Measurements from ENCODE around the gene DIP2C.
"Not testable (repeated sequence)": the region's sequence is repeated elsewhere in the genome, so short reads cannot be mapped to it uniquely, and the experiment has no call there.

Gene DIP2C

DNA sequence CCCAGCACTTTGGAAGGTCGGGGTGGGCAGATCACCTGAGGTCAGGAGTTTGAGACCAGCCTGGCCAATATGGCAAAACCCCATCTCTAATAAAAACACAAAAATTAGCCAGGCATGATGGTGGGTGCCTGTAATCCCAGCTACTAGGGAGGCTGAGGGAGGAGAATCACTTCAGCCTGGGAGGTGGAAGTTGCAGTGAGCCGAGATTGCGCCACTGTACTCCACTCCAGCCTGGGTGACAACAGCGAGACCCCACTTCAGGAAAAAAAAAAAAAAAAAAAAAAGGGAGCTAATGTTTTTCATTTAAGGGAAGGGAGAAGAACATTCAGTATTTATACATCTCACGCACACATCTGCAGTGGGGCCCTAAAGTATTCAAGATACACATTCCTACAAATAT, 176.8 kb downstream of the DIP2C start:
- H3K27me3 ChIP-seq (ENCODE audit: control insufficient read depth in 1 of 2, insufficient read depth in 2 of 2, low read length in 2 of 2); H3K27ac ChIP-seq (ENCODE audit: low read length); H3K36me3 ChIP-seq (ENCODE audit: control insufficient read depth in 2 of 2, insufficient read depth in 2 of 2, low read length in 2 of 2); H3K9me3 ChIP-seq (ENCODE audit: control insufficient read depth in 2 of 2, low read length in 2 of 2); H3K9ac ChIP-seq (ENCODE audit: low read length in 2 of 2); H3K4me3 ChIP-seq (ENCODE audit: low read length in 2 of 2): not testable (repeated sequence)
- peaks cover 48% of the 10 kb centered on the region for H3K4me1 ChIP-seq (ENCODE audit: control insufficient read depth, insufficient read depth, low read length)

DNA sequence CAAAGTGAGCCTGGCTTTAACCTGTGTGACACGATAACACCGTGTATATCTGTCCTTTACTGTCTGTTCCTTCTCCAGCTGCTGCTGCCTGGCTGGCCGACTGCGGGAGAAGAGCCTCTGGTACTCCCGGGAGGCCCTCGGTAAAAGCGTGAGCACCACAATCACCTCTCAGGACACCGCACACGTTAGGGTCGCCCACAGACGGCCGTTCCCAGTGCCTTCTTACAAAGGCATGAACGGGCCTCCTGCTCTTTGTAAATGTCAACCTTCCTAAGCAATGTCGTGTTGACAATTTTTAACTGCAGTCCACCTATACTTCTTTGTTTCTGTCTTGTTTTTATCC, 177.6 kb downstream of the DIP2C start:
- peaks cover 47% of the 10 kb centered on the region for H3K4me1 ChIP-seq (ENCODE audit: control insufficient read depth, insufficient read depth, low read length)
- H3K4me3 ChIP-seq (ENCODE audit: low read length in 2 of 2) = peak overlapping the region in 1 of 2 donors; percentile 40
- H3K27ac ChIP-seq (ENCODE audit: low read length) = peak overlapping the region; percentile 88

DNA sequence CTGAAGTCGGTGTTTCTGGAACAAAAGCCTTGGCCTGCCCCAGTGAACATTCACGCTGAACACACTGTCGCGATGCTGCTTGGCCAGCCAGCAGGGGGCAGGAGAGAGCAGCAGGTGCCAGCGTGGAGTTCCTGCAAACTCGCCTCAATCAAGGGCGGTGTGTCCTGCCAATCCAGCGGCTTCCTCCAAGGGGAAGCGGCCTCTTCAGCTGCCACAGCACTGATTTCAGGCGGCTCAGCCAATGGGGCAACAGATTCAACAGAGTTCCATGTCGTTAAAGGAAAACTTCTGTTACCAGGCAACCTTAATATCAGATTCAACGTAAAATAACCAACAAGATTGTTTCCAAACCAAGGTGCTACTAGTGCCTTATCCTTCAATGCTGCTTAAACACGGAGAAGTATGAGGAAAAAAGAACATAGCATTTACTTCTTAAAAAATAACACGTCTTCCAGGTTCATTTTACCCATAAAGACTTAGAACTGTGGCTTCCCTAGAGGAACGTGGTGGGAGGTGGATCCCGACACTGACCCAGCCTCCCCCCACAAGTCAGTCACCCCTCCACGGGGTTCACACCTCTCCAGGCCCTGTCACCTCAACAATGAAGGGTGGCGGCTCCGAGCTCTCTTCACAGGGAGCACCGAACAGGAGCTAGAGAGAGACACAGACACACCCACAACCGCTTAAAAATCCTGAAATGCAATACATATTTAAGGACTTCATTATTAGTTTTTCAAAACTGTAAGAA, 178.2 kb downstream of the DIP2C start:
- H3K9ac ChIP-seq (ENCODE audit: low read length in 2 of 2) = peak overlapping the region; percentile 55
- peaks cover 47% of the 10 kb centered on the region for H3K4me1 ChIP-seq (ENCODE audit: control insufficient read depth, insufficient read depth, low read length)
- no peaks in the 10 kb centered on the region for H3K27me3 ChIP-seq (ENCODE audit: control insufficient read depth in 1 of 2, insufficient read depth in 2 of 2, low read length in 2 of 2)
- peak overlapping the region; percentile 55 to 61 for H3K4me3 ChIP-seq (ENCODE audit: low read length in 2 of 2)
- H3K9me3 ChIP-seq (ENCODE audit: control insufficient read depth in 2 of 2, low read length in 2 of 2) = no peaks in the 10 kb centered on the region
- peaks cover 0 to 4% of the 10 kb centered on the region in 2 donors for H3K36me3 ChIP-seq (ENCODE audit: control insufficient read depth in 2 of 2, insufficient read depth in 2 of 2, low read length in 2 of 2)
- H3K27ac ChIP-seq (ENCODE audit: low read length) = peak overlapping the region; percentile 88

More for the DNA sequence above, 177.6 kb downstream of the DIP2C start:
- H3K27me3 ChIP-seq (ENCODE audit: control insufficient read depth in 1 of 2, insufficient read depth in 2 of 2, low read length in 2 of 2) = no peaks in the 10 kb centered on the region
- no peaks in the 10 kb centered on the region for H3K9me3 ChIP-seq (ENCODE audit: control insufficient read depth in 2 of 2, low read length in 2 of 2)
- H3K36me3 ChIP-seq (ENCODE audit: control insufficient read depth in 2 of 2, insufficient read depth in 2 of 2, low read length in 2 of 2) = peaks cover 0 to 2% of the 10 kb centered on the region in 2 donors
- H3K9ac ChIP-seq (ENCODE audit: low read length in 2 of 2) = peak overlapping the region; percentile 6 to 55

DNA sequence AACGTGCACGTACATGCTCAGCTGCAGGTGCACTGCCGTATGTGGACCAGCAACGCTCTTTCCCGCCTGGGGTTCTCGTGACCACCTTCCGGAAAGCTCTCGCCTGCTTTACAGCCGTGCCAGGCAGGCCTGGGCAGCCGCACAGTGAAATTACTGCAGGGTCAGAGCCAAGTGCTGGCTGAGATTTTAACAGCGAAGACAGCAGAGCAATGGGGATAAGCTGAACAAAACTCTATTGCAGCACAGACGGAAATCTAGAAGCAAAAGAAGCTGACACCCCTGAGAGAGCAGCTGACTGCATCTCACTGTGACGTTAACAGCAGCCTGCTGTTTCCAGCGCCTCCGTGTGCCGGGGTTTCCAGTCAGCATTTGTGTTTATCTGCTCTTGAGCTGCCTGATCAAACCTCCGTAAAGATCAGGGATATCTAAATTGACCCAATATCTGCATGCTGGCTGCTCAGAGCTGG, 179.0 kb downstream of the DIP2C start:
- H3K4me3 ChIP-seq (ENCODE audit: low read length in 2 of 2) = peak overlapping the region; percentile 55 to 61
- H3K36me3 ChIP-seq (ENCODE audit: control insufficient read depth in 2 of 2, insufficient read depth in 2 of 2, low read length in 2 of 2) = peaks cover 0 to 4% of the 10 kb centered on the region in 2 donors
- H3K9me3 ChIP-seq (ENCODE audit: control insufficient read depth in 2 of 2, low read length in 2 of 2) = no peaks in the 10 kb centered on the region
- H3K4me1 ChIP-seq (ENCODE audit: control insufficient read depth, insufficient read depth, low read length) = peaks cover 53% of the 10 kb centered on the region
- peak overlapping the region; percentile 55 to 58 for H3K9ac ChIP-seq (ENCODE audit: low read length in 2 of 2)
- H3K27ac ChIP-seq (ENCODE audit: low read length) = peak overlapping the region; percentile 88
- no peaks in the 10 kb centered on the region for H3K27me3 ChIP-seq (ENCODE audit: control insufficient read depth in 1 of 2, insufficient read depth in 2 of 2, low read length in 2 of 2)

DNA sequence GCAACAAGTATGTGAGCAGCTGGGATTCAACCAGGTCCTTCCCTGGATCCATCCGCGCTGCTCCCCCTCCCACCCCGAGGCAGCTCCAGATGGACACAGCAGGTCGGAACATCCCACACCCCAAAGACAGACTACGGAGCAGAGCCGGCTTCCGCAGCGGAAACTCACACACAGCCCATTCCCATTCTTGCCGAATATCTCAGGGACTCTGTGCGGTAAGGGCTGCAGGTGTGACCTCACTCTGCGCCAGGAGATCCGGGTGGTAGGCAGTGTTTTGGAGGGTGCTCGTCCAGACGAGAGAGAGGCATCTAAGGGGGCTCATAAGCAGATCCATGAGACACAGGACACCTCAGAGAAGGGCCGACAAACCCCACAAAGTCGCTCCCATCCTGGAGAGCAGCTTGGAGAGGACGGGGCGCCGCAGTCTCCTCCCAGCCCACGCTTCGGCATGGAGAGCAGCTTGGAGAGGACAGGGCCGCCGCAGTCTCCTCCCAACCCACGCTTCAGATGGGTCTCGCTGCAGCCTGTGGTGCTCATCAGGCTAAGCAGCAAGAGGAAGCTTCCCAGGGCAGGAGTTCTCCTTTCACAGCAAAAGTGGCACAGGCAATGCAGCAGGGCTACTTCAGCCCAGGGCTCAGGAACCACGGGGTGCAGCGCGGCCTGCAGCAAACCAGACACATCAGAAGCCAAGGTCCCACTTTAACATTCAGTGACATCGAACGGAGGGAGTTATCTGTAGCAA, 179.9 kb downstream of the DIP2C start:
- peak overlapping the region in 1 of 2 donors; percentile 61 for H3K4me3 ChIP-seq (ENCODE audit: low read length in 2 of 2)
- H3K9ac ChIP-seq (ENCODE audit: low read length in 2 of 2) = peak overlapping the region in 1 of 2 donors; percentile 55
- H3K36me3 ChIP-seq (ENCODE audit: control insufficient read depth in 2 of 2, insufficient read depth in 2 of 2, low read length in 2 of 2) = peaks cover 0 to 4% of the 10 kb centered on the region in 2 donors
- H3K27me3 ChIP-seq (ENCODE audit: control insufficient read depth in 1 of 2, insufficient read depth in 2 of 2, low read length in 2 of 2) = no peaks in the 10 kb centered on the region
- peaks cover 50% of the 10 kb centered on the region for H3K4me1 ChIP-seq (ENCODE audit: control insufficient read depth, insufficient read depth, low read length)
- no peaks in the 10 kb centered on the region for H3K9me3 ChIP-seq (ENCODE audit: control insufficient read depth in 2 of 2, low read length in 2 of 2)
- peak overlapping the region; percentile 88 for H3K27ac ChIP-seq (ENCODE audit: low read length)

DNA sequence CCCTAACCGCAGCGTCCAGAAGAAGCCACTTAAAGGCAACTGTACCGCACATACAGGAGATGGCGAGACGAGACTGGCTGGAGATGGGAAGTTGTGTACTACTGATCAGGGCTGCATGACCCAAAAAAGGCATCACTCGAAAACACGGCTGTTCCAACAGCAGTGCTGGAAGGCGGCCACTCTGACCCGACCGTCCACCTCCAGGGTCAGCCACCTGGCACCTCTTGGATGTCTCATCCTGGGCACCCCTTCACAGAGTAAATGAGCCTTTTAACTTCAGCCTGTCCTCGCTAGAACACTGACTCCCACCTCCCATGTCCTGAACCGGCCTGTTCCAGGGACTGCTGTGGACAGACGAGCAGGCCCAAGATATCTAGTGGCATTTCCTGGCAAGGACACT, 180.7 kb downstream of the DIP2C start:
- no peak overlapping the region for H3K9ac ChIP-seq (ENCODE audit: low read length in 2 of 2)
- H3K4me3 ChIP-seq (ENCODE audit: low read length in 2 of 2) = no peak overlapping the region
- H3K27me3 ChIP-seq (ENCODE audit: control insufficient read depth in 1 of 2, insufficient read depth in 2 of 2, low read length in 2 of 2) = no peaks in the 10 kb centered on the region
- H3K4me1 ChIP-seq (ENCODE audit: control insufficient read depth, insufficient read depth, low read length) = peaks cover 42% of the 10 kb centered on the region
- H3K36me3 ChIP-seq (ENCODE audit: control insufficient read depth in 2 of 2, insufficient read depth in 2 of 2, low read length in 2 of 2) = peaks cover 0 to 4% of the 10 kb centered on the region in 2 donors
- H3K27ac ChIP-seq (ENCODE audit: low read length) = peak overlapping the region; percentile 88
- no peaks in the 10 kb centered on the region for H3K9me3 ChIP-seq (ENCODE audit: control insufficient read depth in 2 of 2, low read length in 2 of 2)

DNA sequence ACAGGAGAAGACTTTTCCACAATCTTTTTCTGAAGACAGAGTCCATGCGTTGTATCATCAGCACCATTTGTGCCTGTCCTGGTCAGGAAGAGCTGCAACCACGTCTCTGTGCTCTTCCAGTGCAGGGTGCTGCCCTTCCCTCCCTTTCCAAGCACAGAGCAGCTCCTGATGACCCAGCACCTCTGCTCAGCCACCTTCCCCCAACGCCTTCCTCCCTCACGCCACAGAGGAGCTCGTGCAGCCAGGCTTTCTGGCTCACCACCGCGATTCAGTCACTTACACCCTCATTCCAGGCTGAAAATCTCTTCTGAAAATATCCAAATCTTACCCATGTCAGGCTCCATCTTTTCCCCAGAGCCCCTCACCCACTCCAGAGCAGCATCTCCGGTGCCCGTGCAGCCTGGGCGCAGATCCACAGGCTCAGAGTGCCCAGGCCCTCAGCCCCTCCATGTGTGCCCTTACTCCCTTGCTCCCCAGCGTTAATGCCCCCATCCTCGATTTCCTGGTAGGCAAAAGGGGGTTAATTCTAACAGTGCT, 181.5 kb downstream of the DIP2C start:
- Histone ChIP-seq H3K9me3 (ENCODE audit: control insufficient read depth in 2 of 2, low read length in 2 of 2) (no peaks in the 10 kb centered on the region), H3K36me3 (ENCODE audit: control insufficient read depth in 2 of 2, insufficient read depth in 2 of 2, low read length in 2 of 2) (peaks cover 0 to 4% of the 10 kb centered on the region in 2 donors), H3K9ac (ENCODE audit: low read length in 2 of 2) (no peak overlapping the region), H3K27me3 (ENCODE audit: control insufficient read depth in 1 of 2, insufficient read depth in 2 of 2, low read length in 2 of 2) (no peaks in the 10 kb centered on the region), H3K27ac (ENCODE audit: low read length) (no peak overlapping the region), H3K4me3 (ENCODE audit: low read length in 2 of 2) (no peak overlapping the region), H3K4me1 (ENCODE audit: control insufficient read depth, insufficient read depth, low read length) (peaks cover 37% of the 10 kb centered on the region)

DNA sequence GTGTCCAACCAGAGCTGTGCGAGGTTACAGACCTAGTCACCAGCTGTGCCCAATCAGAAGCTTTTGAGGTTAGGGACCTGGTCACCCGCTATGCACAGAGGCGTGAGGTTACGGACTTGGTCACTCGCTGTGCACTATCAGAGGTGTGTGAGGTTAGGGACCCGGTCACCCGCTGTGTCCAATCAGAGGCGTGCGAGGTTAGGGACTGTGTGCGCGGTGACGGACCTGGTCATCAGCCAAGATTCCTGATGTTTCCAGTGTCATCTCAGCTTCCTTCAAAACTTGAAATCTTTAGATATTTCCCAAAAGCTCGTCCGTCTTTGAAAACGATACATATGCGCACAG, 182.1 kb downstream of the DIP2C start:
- Histone ChIP-seq H3K36me3 (ENCODE audit: control insufficient read depth in 2 of 2, insufficient read depth in 2 of 2, low read length in 2 of 2) (peaks cover 0 to 6% of the 10 kb centered on the region in 2 donors), H3K27me3 (ENCODE audit: control insufficient read depth in 1 of 2, insufficient read depth in 2 of 2, low read length in 2 of 2) (no peaks in the 10 kb centered on the region), H3K4me3 (ENCODE audit: low read length in 2 of 2) (no peak overlapping the region), H3K4me1 (ENCODE audit: control insufficient read depth, insufficient read depth, low read length) (peaks cover 37% of the 10 kb centered on the region), H3K9ac (ENCODE audit: low read length in 2 of 2) (no peak overlapping the region), H3K9me3 (ENCODE audit: control insufficient read depth in 2 of 2, low read length in 2 of 2) (no peaks in the 10 kb centered on the region), H3K27ac (ENCODE audit: low read length) (no peak overlapping the region)

DNA sequence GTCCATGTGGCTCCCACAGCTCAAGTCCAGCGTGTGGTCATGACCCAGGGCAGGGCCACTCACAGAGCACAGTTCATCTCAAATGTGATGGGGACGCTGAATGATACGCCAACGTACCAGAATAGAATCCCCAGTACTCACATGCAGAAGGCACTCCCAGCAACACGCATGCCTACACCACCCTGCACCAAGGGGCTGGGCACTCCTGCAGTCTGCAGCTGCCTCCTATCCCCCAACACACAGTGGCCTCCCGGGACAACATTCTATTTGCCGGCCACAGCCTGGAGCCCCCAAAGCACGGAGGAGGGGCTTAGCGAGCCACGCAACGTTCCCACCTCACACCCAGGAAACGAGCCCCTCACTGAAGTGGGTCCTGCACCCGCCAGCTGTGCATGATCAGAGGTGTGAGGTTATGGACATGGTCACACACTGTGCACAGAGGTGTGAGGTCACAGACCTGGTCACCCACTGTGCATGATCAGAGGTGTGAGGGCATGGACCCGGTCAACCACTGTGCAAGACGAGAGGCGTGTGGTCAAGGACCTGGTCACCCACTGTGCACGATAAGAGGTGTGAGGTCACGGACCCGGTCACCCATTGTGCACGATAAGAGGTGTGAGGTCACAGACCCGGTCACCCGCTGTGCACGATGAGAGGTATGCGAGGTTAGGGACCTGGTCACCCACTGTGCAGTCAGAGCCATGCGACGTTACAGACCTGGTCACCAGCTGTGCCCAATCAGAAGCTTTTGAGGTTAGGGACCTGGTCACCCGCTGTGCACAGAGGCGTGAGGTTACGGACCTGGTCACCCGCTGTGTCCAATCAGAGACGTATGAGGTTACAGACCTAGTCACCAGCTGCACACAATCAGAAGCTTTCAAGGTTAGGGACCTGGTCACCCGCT, 182.8 kb downstream of the DIP2C start:
- no peak overlapping the region for H3K4me3 ChIP-seq (ENCODE audit: low read length in 2 of 2)

DNA sequence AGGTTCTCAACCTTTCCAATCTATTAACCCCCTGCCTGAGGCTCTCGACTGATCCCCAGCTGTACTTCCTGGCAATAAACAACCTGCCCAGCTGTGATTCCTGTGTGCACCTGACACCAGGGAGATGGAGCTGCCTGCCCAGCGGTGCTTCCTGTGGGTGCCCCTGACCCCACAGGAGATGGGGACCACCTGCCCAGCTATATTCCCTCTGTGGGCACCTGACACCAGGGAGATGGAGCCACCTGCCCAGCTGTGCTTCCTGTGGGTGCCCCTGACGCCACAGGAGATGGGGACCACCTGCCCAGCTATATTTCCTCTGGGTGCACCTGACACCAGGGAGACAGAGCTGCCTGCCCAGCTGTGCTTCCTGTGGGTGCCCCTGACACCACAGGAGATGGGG, 184.0 kb downstream of the DIP2C start:
- no peak overlapping the region for H3K27ac ChIP-seq (ENCODE audit: low read length)
- H3K4me3 ChIP-seq (ENCODE audit: low read length in 2 of 2) = no peak overlapping the region

More for the DNA sequence above, 182.8 kb downstream of the DIP2C start:
- no peak overlapping the region for H3K9ac ChIP-seq (ENCODE audit: low read length in 2 of 2)
- H3K36me3 ChIP-seq (ENCODE audit: control insufficient read depth in 2 of 2, insufficient read depth in 2 of 2, low read length in 2 of 2) = peaks cover 0 to 6% of the 10 kb centered on the region in 2 donors
- H3K4me1 ChIP-seq (ENCODE audit: control insufficient read depth, insufficient read depth, low read length) = peaks cover 35% of the 10 kb centered on the region
- H3K27me3 ChIP-seq (ENCODE audit: control insufficient read depth in 1 of 2, insufficient read depth in 2 of 2, low read length in 2 of 2) = no peaks in the 10 kb centered on the region
- no peaks in the 10 kb centered on the region for H3K9me3 ChIP-seq (ENCODE audit: control insufficient read depth in 2 of 2, low read length in 2 of 2)
- H3K27ac ChIP-seq (ENCODE audit: low read length) = no peak overlapping the region

More for the DNA sequence above, 184.0 kb downstream of the DIP2C start:
- no peaks in the 10 kb centered on the region for H3K27me3 ChIP-seq (ENCODE audit: control insufficient read depth in 1 of 2, insufficient read depth in 2 of 2, low read length in 2 of 2)
- H3K36me3 ChIP-seq (ENCODE audit: control insufficient read depth in 2 of 2, insufficient read depth in 2 of 2, low read length in 2 of 2) = peaks cover 0 to 6% of the 10 kb centered on the region in 2 donors
- no peak overlapping the region for H3K9ac ChIP-seq (ENCODE audit: low read length in 2 of 2)
- H3K4me1 ChIP-seq (ENCODE audit: control insufficient read depth, insufficient read depth, low read length) = peaks cover 22% of the 10 kb centered on the region
- no peaks in the 10 kb centered on the region for H3K9me3 ChIP-seq (ENCODE audit: control insufficient read depth in 2 of 2, low read length in 2 of 2)
